CD4-positive, alpha-beta T cell treated with Interleukin-15 for 1 hour (primary cell): ENCODE data around the gene PCDHAC2.

Experiments used
- DNase-seq: peaks from one replicate; pipeline ENCODE4 v3.0.0-alpha.2; 2020

Gene PCDHAC2

GRCh38 chr5:140966293-140967225 lies at the start of gene PCDHAC2:
TSS of gene PCDHAC2 (plus strand) at chr5:140966476. CDS start at chr5:140966767, 291 bp downstream.
- DNase-seq, result no peak

GRCh38 chr5:140923601-140924000 lies 42.7 kb upstream of the PCDHAC2 start:
- no peak for DNase-seq

- no peak for DNase-seq
Measured at GRCh38 chr5:140925806-140926442, 40.4 kb upstream of the PCDHAC2 start, which contains the start of gene PCDHAC1. TSS of gene PCDHAC1 (plus strand) at chr5:140926299. CDS start at chr5:140926893, 594 bp downstream.

GRCh38 chr5:140926443-140927227 lies 39.6 kb upstream of the PCDHAC2 start:
- no peak for DNase-seq

- DNase-seq, result no peak
Measured at GRCh38 chr5:140927228-140927573, 39.1 kb upstream of the PCDHAC2 start.

GRCh38 chr5:140934964-140935606 lies 31.2 kb upstream of the PCDHAC2 start:
- DNase-seq, result no peak

GRCh38 chr5:140946578-140946977 lies 19.7 kb upstream of the PCDHAC2 start:
- no peak for DNase-seq

GRCh38 chr5:140951636-140952035 lies 14.6 kb upstream of the PCDHAC2 start:
- DNase-seq, result no peak

- no peak for DNase-seq
Measured at GRCh38 chr5:140953234-140953633, 13.0 kb upstream of the PCDHAC2 start.

- DNase-seq, result no peak
Measured at GRCh38 chr5:140962190-140962589, 4.1 kb upstream of the PCDHAC2 start.

GRCh38 chr5:140964356-140964755 lies 1.9 kb upstream of the PCDHAC2 start:
- no peak for DNase-seq

- DNase-seq, result no peak
Measured at GRCh38 chr5:140965905-140966292, 377 bp upstream of the PCDHAC2 start.

GRCh38 chr5:140967226-140967893 lies 1.1 kb downstream of the PCDHAC2 start:
- no peak for DNase-seq

GRCh38 chr5:140969880-140970279 lies 3.6 kb downstream of the PCDHAC2 start:
- no peak for DNase-seq

GRCh38 chr5:140973550-140973949 lies 7.3 kb downstream of the PCDHAC2 start:
- no peak for DNase-seq

- no peak for DNase-seq
Measured at GRCh38 chr5:140977003-140977402, 10.7 kb downstream of the PCDHAC2 start.

- no peak for DNase-seq
Measured at GRCh38 chr5:140978260-140978659, 12.0 kb downstream of the PCDHAC2 start.

- DNase-seq, result no peak
Measured at GRCh38 chr5:140978983-140979382, 12.7 kb downstream of the PCDHAC2 start.

GRCh38 chr5:140982083-140982716 lies 15.9 kb downstream of the PCDHAC2 start:
- no peak for DNase-seq

- no peak for DNase-seq
Measured at GRCh38 chr5:140986117-140986521, 19.8 kb downstream of the PCDHAC2 start.

- no peak for DNase-seq
Measured at GRCh38 chr5:140988100-140988499, 21.8 kb downstream of the PCDHAC2 start.

- DNase-seq, result no peak
Measured at GRCh38 chr5:140988608-140989007, 22.3 kb downstream of the PCDHAC2 start.
